NB4 (cell line): ENCODE measurements around the gene SCAP.

ENCODE experiments used
- CTCF ChIP-seq: IDR thresholded peaks from one replicate; pipeline ENCODE4 v1.5.1; 2012; ENCODE audit warnings: low read depth, low read length
- MAX ChIP-seq: IDR thresholded peaks from 2 replicates; pipeline ENCODE4 v1.6.1; 2011; ENCODE audit warnings: low read depth, low read length
- MYC ChIP-seq: IDR thresholded peaks from 2 replicates; pipeline ENCODE4 v1.6.1; 2011; ENCODE audit warnings: low read depth, low read length
- POLR2A ChIP-seq: IDR thresholded peaks from 2 replicates; pipeline ENCODE4 v1.6.1; 2011; ENCODE audit warnings: mild to moderate bottlenecking; ENCODE audit not compliant: insufficient read length; ENCODE audit errors: extremely low read depth

- TF ChIP-seq POLR2A, result no peak
- TF ChIP-seq CTCF, result no peak
- no peak for TF ChIP-seq MAX
- TF ChIP-seq MYC, result no peak
Measured at GRCh38 chr3:47394140-47394870, 81.4 kb downstream of the SCAP start.
